Naive B cell (primary cell): ENCODE measurements around the gene CRABP2. TPM values are rescaled to one million over a fixed set of nuclear protein-coding genes. Genes with fewer than 3 reads are reported as not detected.

Source experiments
- ATAC-seq, 2 donors: fragments of 150-1000 bp; cut with Tn5 transposase; 2 replicates each; pipeline ENCODE4 v1.10.0; 2021; ENCODE audit warnings: low read depth in 2 of 2, mild to moderate bottlenecking in 2 of 2, moderate library complexity in 2 of 2
- DNase-seq: peaks from one replicate; pipeline ENCODE4 v3.0.0; 2022
- H3K27ac Mint-ChIP-seq, 6 donors: one replicate each; pipeline ENCODE4 v1.8.0; 2020 to 2022; ENCODE audit warnings: mild to moderate bottlenecking in 6 of 6, mixed read lengths in 6 of 6, moderate library complexity in 5 of 6, inconsistent platforms in 2 of 6
- H3K27me3 Mint-ChIP-seq, 3 donors: one replicate each; pipeline ENCODE4 v1.8.0; 2021 to 2022; ENCODE audit warnings: mixed read lengths in 3 of 3, mild to moderate bottlenecking in 1 of 3
- H3K36me3 Mint-ChIP-seq, 2 donors: one replicate each; pipeline ENCODE4 v1.8.0; 2020 to 2022; ENCODE audit warnings: mixed read lengths in 2 of 2, inconsistent platforms in 1 of 2, mild to moderate bottlenecking in 1 of 2
- H3K4me1 Mint-ChIP-seq, 3 donors: one replicate each; pipeline ENCODE4 v1.8.0; 2020 to 2022; ENCODE audit warnings: mixed read lengths in 3 of 3, inconsistent platforms in 1 of 3, mild to moderate bottlenecking in 1 of 3, moderate library complexity in 1 of 3
- H3K4me3 Mint-ChIP-seq, 8 donors: one replicate each; pipeline ENCODE4 v1.8.0; 2020 to 2022; ENCODE audit warnings: mild to moderate bottlenecking in 8 of 8, mixed read lengths in 8 of 8, moderate library complexity in 8 of 8, inconsistent platforms in 2 of 8
- H3K9me3 Mint-ChIP-seq, 7 donors: one replicate each; pipeline ENCODE4 v1.8.0; 2020 to 2022; ENCODE audit warnings: mixed read lengths in 7 of 7, mild to moderate bottlenecking in 5 of 7, inconsistent platforms in 2 of 7, moderate library complexity in 1 of 7
- polyA plus RNA-seq, 6 donors: library from polyadenylated mRNA; unstranded; fragments of 300-500 nt; fragmentation: Illumina TruSeq; gene quantifications; one replicate each; pipeline ENCODE4 v1.2.3, GENCODE V29; 2021; ENCODE audit warnings: low read depth in 6 of 6

The CRABP2 gene
- polyA plus RNA-seq, 6 donors from 2014 or later, result 0.29 TPM; not detected in 5

- peak overlapping the region in 2 of 8 donors; percentile 15 to 79 for H3K4me3 Mint-ChIP-seq
- peak overlapping the region in 1 of 6 donors; percentile 4 for H3K27ac Mint-ChIP-seq
Observed at GRCh38 chr1:156738916-156739315, 33.5 kb upstream of the CRABP2 start.

GRCh38 chr1:156738407-156738806 is 33.0 kb upstream of the CRABP2 start:
- H3K9me3 Mint-ChIP-seq, result no peaks in the 10 kb centered on the region
- H3K27ac Mint-ChIP-seq, result peak overlapping the region in 2 of 6 donors; percentile 4 to 83
- no peak for DNase-seq
- no peak for ATAC-seq
- peaks cover 0 to 14% of the 10 kb centered on the region in 2 donors for H3K36me3 Mint-ChIP-seq
- H3K4me3 Mint-ChIP-seq, result peak overlapping the region in 2 of 8 donors; percentile 35 to 79
- no peaks in the 10 kb centered on the region for H3K27me3 Mint-ChIP-seq
- H3K4me1 Mint-ChIP-seq, result peaks cover 18 to 30% (median 26%) of the 10 kb centered on the region in 3 donors

More at GRCh38 chr1:156738916-156739315, 33.5 kb upstream of the CRABP2 start:
- Mint-ChIP-seq H3K36me3 (peaks cover 0 to 19% of the 10 kb centered on the region in 2 donors), H3K27me3 (no peaks in the 10 kb centered on the region), H3K9me3 (no peaks in the 10 kb centered on the region), H3K4me1 (peaks cover 18 to 30% (median 26%) of the 10 kb centered on the region in 3 donors)
- ATAC-seq (no peak), DNase-seq (no peak)

GRCh38 chr1:156733989-156734584 is 28.7 kb upstream of the CRABP2 start:
- H3K36me3 Mint-ChIP-seq, result peaks cover 5 to 7% of the 10 kb centered on the region in 2 donors

GRCh38 chr1:156728599-156729462 is 23.4 kb upstream of the CRABP2 start, which contains the start of gene ISG20L2:
TSS of gene ISG20L2 (minus strand) at chr1:156728766. CDS start at chr1:156727652, 1,114 bp downstream.
- H3K4me3 Mint-ChIP-seq, result no peak within 1 kb of the TSS
- peaks cover 28 to 31% (median 30%) of the 10 kb centered on the region in 3 donors for H3K4me1 Mint-ChIP-seq
- H3K36me3 Mint-ChIP-seq, result peaks cover 8 to 10% of the 10 kb centered on the region in 2 donors
- peak; percentile 93 for DNase-seq
- no peaks in the 10 kb centered on the region for H3K9me3 Mint-ChIP-seq
- no peaks in the 10 kb centered on the region for H3K27me3 Mint-ChIP-seq
- peak; percentile 91 to 92 for ATAC-seq
- H3K27ac Mint-ChIP-seq, result peak within 1 kb of the TSS in 4 of 6 donors; percentile 97 to 99 (median 99)

More at GRCh38 chr1:156733989-156734584, 28.7 kb upstream of the CRABP2 start:
- Mint-ChIP-seq H3K9me3 (no peaks in the 10 kb centered on the region), H3K27me3 (no peaks in the 10 kb centered on the region), H3K27ac (peak overlapping the region in 1 of 6 donors; percentile 62), H3K4me3 (no peak overlapping the region), H3K4me1 (peaks cover 19 to 27% (median 23%) of the 10 kb centered on the region in 3 donors)
- ATAC-seq (no peak), DNase-seq (no peak)

GRCh38 chr1:156727926-156728598 is 22.7 kb upstream of the CRABP2 start, which contains the start of gene METTL25B:
TSS of gene METTL25B (plus strand) at chr1:156728469. CDS start at chr1:156729105, 636 bp downstream.
- peaks cover 15 to 16% of the 10 kb centered on the region in 2 donors for H3K36me3 Mint-ChIP-seq

GRCh38 chr1:156727492-156727891 is 22.1 kb upstream of the CRABP2 start:
- Mint-ChIP-seq H3K27ac (peak overlapping the region in 4 of 6 donors; percentile 97 to 99 (median 99)), H3K36me3 (peaks cover 11 to 16% of the 10 kb centered on the region in 2 donors), H3K4me3 (no peak overlapping the region), H3K27me3 (no peaks in the 10 kb centered on the region), H3K4me1 (peaks cover 24 to 36% (median 31%) of the 10 kb centered on the region in 3 donors), H3K9me3 (no peaks in the 10 kb centered on the region)
- no peak for DNase-seq
- no peak for ATAC-seq

More at GRCh38 chr1:156727926-156728598, 22.7 kb upstream of the CRABP2 start, which contains the start of gene METTL25B:
- no peaks in the 10 kb centered on the region for H3K9me3 Mint-ChIP-seq
- ATAC-seq (peak; percentile 44 to 52), DNase-seq (no peak)
- H3K27me3 Mint-ChIP-seq, result no peaks in the 10 kb centered on the region
- peaks cover 30 to 36% (median 36%) of the 10 kb centered on the region in 3 donors for H3K4me1 Mint-ChIP-seq
- peak within 1 kb of the TSS in 4 of 6 donors; percentile 97 to 99 (median 99) for H3K27ac Mint-ChIP-seq
- H3K4me3 Mint-ChIP-seq, result no peak within 1 kb of the TSS

- ATAC-seq (no peak), DNase-seq (no peak)
- Mint-ChIP-seq H3K4me3 (no peak overlapping the region), H3K27ac (peak overlapping the region in 1 of 6 donors; percentile 99), H3K4me1 (peaks cover 24 to 36% (median 31%) of the 10 kb centered on the region in 3 donors), H3K9me3 (no peaks in the 10 kb centered on the region), H3K27me3 (no peaks in the 10 kb centered on the region), H3K36me3 (peaks cover 11 to 16% of the 10 kb centered on the region in 2 donors)
Observed at GRCh38 chr1:156726549-156727226, 21.3 kb upstream of the CRABP2 start.

- Mint-ChIP-seq H3K4me1 (peaks cover 24 to 31% (median 30%) of the 10 kb centered on the region in 3 donors), H3K27ac (no peak overlapping the region), H3K4me3 (no peak overlapping the region), H3K9me3 (no peaks in the 10 kb centered on the region), H3K27me3 (no peaks in the 10 kb centered on the region), H3K36me3 (peaks cover 11 to 16% of the 10 kb centered on the region in 2 donors)
- peak; percentile 81 for DNase-seq
- peak; percentile 29 to 34 for ATAC-seq
Observed at GRCh38 chr1:156725683-156726280, 20.4 kb upstream of the CRABP2 start.

GRCh38 chr1:156721535-156721934 is 16.2 kb upstream of the CRABP2 start:
- Mint-ChIP-seq H3K27ac (no peak overlapping the region), H3K27me3 (no peaks in the 10 kb centered on the region), H3K9me3 (no peaks in the 10 kb centered on the region), H3K36me3 (peaks cover 17 to 22% of the 10 kb centered on the region in 2 donors), H3K4me3 (no peak overlapping the region), H3K4me1 (peaks cover 15 to 21% (median 18%) of the 10 kb centered on the region in 3 donors)
- ATAC-seq (no peak), DNase-seq (no peak)

- Mint-ChIP-seq H3K4me1 (peaks cover 15 to 21% (median 18%) of the 10 kb centered on the region in 3 donors), H3K27ac (no peak overlapping the region), H3K36me3 (peaks cover 17 to 24% of the 10 kb centered on the region in 2 donors), H3K9me3 (no peaks in the 10 kb centered on the region), H3K4me3 (no peak overlapping the region), H3K27me3 (no peaks in the 10 kb centered on the region)
- DNase-seq (no peak), ATAC-seq (no peak)
Observed at GRCh38 chr1:156721131-156721530, 15.7 kb upstream of the CRABP2 start.

- ATAC-seq (no peak), DNase-seq (no peak)
- H3K27me3 Mint-ChIP-seq, result no peaks in the 10 kb centered on the region
- no peaks in the 10 kb centered on the region for H3K9me3 Mint-ChIP-seq
- no peak overlapping the region for H3K27ac Mint-ChIP-seq
- H3K36me3 Mint-ChIP-seq, result peaks cover 13 to 25% of the 10 kb centered on the region in 2 donors
- H3K4me3 Mint-ChIP-seq, result no peak overlapping the region
- peaks cover 5 to 19% (median 9%) of the 10 kb centered on the region in 3 donors for H3K4me1 Mint-ChIP-seq
Observed at GRCh38 chr1:156717351-156717750, 12.0 kb upstream of the CRABP2 start.

- Mint-ChIP-seq H3K27me3 (no peaks in the 10 kb centered on the region), H3K9me3 (no peaks in the 10 kb centered on the region), H3K4me1 (peaks cover 3 to 17% (median 9%) of the 10 kb centered on the region in 3 donors), H3K36me3 (peaks cover 13 to 25% of the 10 kb centered on the region in 2 donors), H3K27ac (no peak overlapping the region), H3K4me3 (no peak overlapping the region)
- ATAC-seq, result no peak
- no peak for DNase-seq
Observed at GRCh38 chr1:156714830-156715229, 9.4 kb upstream of the CRABP2 start.
